AG04449 (cell line): Measurements from ENCODE around the gene NPC1.

Experiments used
- CTCF ChIA-PET: fragments of 350-600 bp; formaldehyde crosslinking; extraction: SDS; loops from one replicate; lab custom pipeline; 2021; ENCODE audit warnings: antibody characterized with exemption; lab: Yijun Ruan, JAX
- POLR2A ChIA-PET: fragments of 400-600, 350-600 bp; formaldehyde crosslinking; extraction: SDS; loops from one replicate; lab custom pipeline; 2020; ENCODE audit warnings: antibody characterized with exemption, inconsistent platforms; lab: Yijun Ruan, JAX
- DNase-seq: peaks from one replicate; pipeline ENCODE4 v3.0.0-alpha.2; 2010; ENCODE audit warnings: low read depth, low spot score
- H3K4me3 ChIP-seq: 2 replicates; pipeline ENCODE4 v1.5.1; 2011; ENCODE audit warnings: low read depth, mild to moderate bottlenecking, control low read depth, low read length
- CTCF ChIP-seq: IDR thresholded peaks from one replicate; pipeline ENCODE4 v1.5.1; 2011; ENCODE audit warnings: mild to moderate bottlenecking, moderate library complexity, low read length, control low read depth, inconsistent platforms; ENCODE audit not compliant: insufficient read depth; ENCODE audit errors: missing control alignments

The NPC1 gene

GRCh38 chr18:23487738-23488570 lies 98.4 kb downstream of the NPC1 start:
- no peak overlapping the region for H3K4me3 ChIP-seq
- no peak for TF ChIP-seq CTCF
- POLR2A ChIA-PET: no interaction called here
- DNase-seq: no peak
- CTCF ChIA-PET: interaction anchor here (1.0 to 6.3 kb wide), 5 partner anchors 10 to 91 kb away, joined by 3 to 53 read pairs (median 6); no protein-coding TSS in a partner anchor

DNA sequence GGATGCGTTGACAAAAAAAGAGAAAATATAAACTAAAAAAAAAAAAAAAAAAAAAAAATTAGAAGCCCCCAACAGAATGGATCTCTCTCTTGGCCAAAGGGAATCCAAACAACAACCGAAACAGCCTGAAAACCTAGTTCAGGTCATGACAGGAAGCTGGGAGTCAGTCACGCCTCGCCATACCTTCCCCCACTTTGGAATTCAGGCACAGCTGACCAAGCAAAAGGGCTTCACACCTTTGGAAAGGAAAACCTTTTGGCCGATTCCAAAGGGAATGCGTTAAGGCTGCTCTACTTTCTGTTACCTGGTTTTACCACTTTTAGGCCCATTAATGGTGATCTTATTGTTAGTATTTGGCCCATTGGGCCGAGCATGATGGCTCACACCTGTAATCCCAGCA lies 100.9 kb downstream of the NPC1 start:
- ChIA-PET POLR2A (no interaction called here), CTCF (interaction anchor here (6.3 kb wide), 1 partner anchor 12 kb away, joined by 53 read pairs; no protein-coding TSS in a partner anchor)
- no peak for TF ChIP-seq CTCF
- no peak overlapping the region for H3K4me3 ChIP-seq
- no peak for DNase-seq

GRCh38 chr18:23484561-23485182 lies 101.6 kb downstream of the NPC1 start:
- ChIA-PET CTCF (interaction anchor here (0.7 to 6.3 kb wide), 3 partner anchors 13 to 280 kb away, joined by 3 to 53 read pairs (median 3); no protein-coding TSS in a partner anchor), POLR2A (no interaction called here)
- no peak for DNase-seq
- TF ChIP-seq CTCF: no peak
- H3K4me3 ChIP-seq: no peak overlapping the region
